Left ventricle myocardium superior (tissue), 1 donor: ENCODE measurements around the gene COX20. TPM values are rescaled to one million over a fixed set of nuclear protein-coding genes. Genes with fewer than 3 reads are reported as not detected.

ENCODE experiments used
- ATAC-seq: fragments of 200-7000 bp; cut with Tn5 transposase; one replicate; pipeline ENCODE4 v1.9.1; 2020; ENCODE audit warnings: mild to moderate bottlenecking, moderate library complexity
- DNase-seq: peaks from one replicate; pipeline ENCODE4 v3.0.0-alpha.2; 2020
- intact Hi-C: fragments of 100-400 bp; cut with micrococcal nuclease; formaldehyde crosslinking; loops from one replicate; pipeline ENCODE4 v1.11.0; 2022
- total RNA-seq: library from RNA; stranded (reverse); fragmentation: NEBNext Ultra II Directional; extraction: Animal tissue kit (Norgen Biotek cat#: 25700); gene quantifications from one replicate; pipeline ENCODE4 v1.2.1, GENCODE V29; 2021
- donor health status: DM: no; HTN: yes; CAD: no; lungs with severe emphysema.

The COX20 gene
- total RNA-seq, 1 donor from 2014 or later: 63.7 TPM

- intact Hi-C loops: no loop called here
These were observed 11.2 kb downstream of the COX20 start for GRCh38 chr1:244846653-244847052.

GRCh38 chr1:244849189-244849866 lies 13.9 kb downstream of the COX20 start:
- DNase-seq: no peak
- ATAC-seq: no peak
- intact Hi-C loops: no loop called here

More at GRCh38 chr1:244846653-244847052, 11.2 kb downstream of the COX20 start:
- ATAC-seq: no peak
- no peak for DNase-seq

GRCh38 chr1:244850099-244850852 lies 14.8 kb downstream of the COX20 start:
- intact Hi-C loops: loop anchor here (10.0 kb wide), 1 partner anchor 195 kb away; no protein-coding TSS in a partner anchor

GRCh38 chr1:244850896-244851295 lies 15.4 kb downstream of the COX20 start:
- intact Hi-C loops: loop anchor here (10.0 kb wide), 1 partner anchor 194 kb away; no protein-coding TSS in a partner anchor
- ATAC-seq (no peak), DNase-seq (no peak)

More at GRCh38 chr1:244850099-244850852, 14.8 kb downstream of the COX20 start:
- peak; percentile 23 for ATAC-seq
- no peak for DNase-seq

GRCh38 chr1:244851546-244852231 lies 16.2 kb downstream of the COX20 start:
- intact Hi-C loops: loop anchor here (10.0 kb wide), 1 partner anchor 193 kb away; no protein-coding TSS in a partner anchor
- ATAC-seq (no peak), DNase-seq (no peak)

- no peak for DNase-seq
- intact Hi-C loops: loop anchor here (10.0 kb wide), 1 partner anchor 192 kb away; no protein-coding TSS in a partner anchor
- ATAC-seq: no peak
These were observed 17.2 kb downstream of the COX20 start for GRCh38 chr1:244852694-244853093.

GRCh38 chr1:244854166-244854565 lies 18.7 kb downstream of the COX20 start:
- ATAC-seq: no peak
- intact Hi-C loops: loop anchor here (10.0 kb wide), 1 partner anchor 191 kb away; no protein-coding TSS in a partner anchor
- no peak for DNase-seq

- ATAC-seq: no peak
- DNase-seq: no peak
- intact Hi-C loops: loop anchor here (10.0 kb wide), 1 partner anchor 190 kb away; no protein-coding TSS in a partner anchor
These were observed 19.6 kb downstream of the COX20 start for GRCh38 chr1:244854865-244855578.

- intact Hi-C loops: loop anchor here (10.0 kb wide), 1 partner anchor 187 kb away; no protein-coding TSS in a partner anchor
- DNase-seq (no peak), ATAC-seq (no peak)
These were observed 22.3 kb downstream of the COX20 start for GRCh38 chr1:244857761-244858160.

GRCh38 chr1:244858357-244858756 lies 22.9 kb downstream of the COX20 start:
- intact Hi-C loops: loop anchor here (10.0 kb wide), 1 partner anchor 186 kb away; no protein-coding TSS in a partner anchor
- no peak for DNase-seq
- no peak for ATAC-seq

GRCh38 chr1:244860078-244860477 lies 24.6 kb downstream of the COX20 start:
- DNase-seq (no peak), ATAC-seq (no peak)
- intact Hi-C loops: no loop called here

- DNase-seq (no peak), ATAC-seq (no peak)
- intact Hi-C loops: no loop called here
These were observed 25.6 kb downstream of the COX20 start for GRCh38 chr1:244860914-244861610.

- intact Hi-C loops: no loop called here
- no peak for ATAC-seq
These were observed 26.2 kb downstream of the COX20 start for GRCh38 chr1:244861683-244862082.

GRCh38 chr1:244862354-244862698 lies 26.9 kb downstream of the COX20 start:
- no peak for ATAC-seq
- intact Hi-C loops: no loop called here
- DNase-seq: no peak

More at GRCh38 chr1:244861683-244862082, 26.2 kb downstream of the COX20 start:
- DNase-seq: no peak

- intact Hi-C loops: no loop called here
- ATAC-seq (peak; percentile 80), DNase-seq (peak; percentile 99)
These were observed 27.4 kb downstream of the COX20 start for GRCh38 chr1:244862699-244863490.

- DNase-seq: peak; percentile 69
- intact Hi-C loops: no loop called here
- ATAC-seq: peak; percentile 56
These were observed 28.2 kb downstream of the COX20 start for GRCh38 chr1:244863491-244864252.
